Pancreas (tissue), 10 donors: Measurements from ENCODE around the gene SHC2. TPM values are rescaled to one million over a fixed set of nuclear protein-coding genes. Genes with fewer than 3 reads are reported as not detected.

Experiments
- ATAC-seq, 4 donors: fragments of 200-7000 bp; cut with Tn5 transposase; one replicate each; pipeline versions ENCODE4 v1.8.0 to v1.9.1; 2020; ENCODE audit warnings: mild to moderate bottlenecking in 4 of 4, moderate library complexity in 4 of 4
- DNase-seq, 6 donors: peaks; one replicate each; pipeline ENCODE4 v3.0.0-alpha.2; 2020
- FAIRE-seq: peaks from 2 replicates; lab custom pipeline; 2012; peaks lifted over from hg19 to GRCh38; lab: Jason Lieb, UNC
- H3K27ac ChIP-seq, 4 donors: fragments of 200-600 bp; sonication (generic); 1 replicate in 3 of 4; 2 replicates in 1 of 4; pipeline versions ENCODE4 v1.5.0 to v1.8.0; 2020
- H3K27me3 ChIP-seq, 4 donors: fragments of 200-600 bp; one replicate each; pipeline ENCODE4 v1.8.0; 2021
- H3K36me3 ChIP-seq, 3 donors: fragments of 200-600 bp; sonication (generic) in 1 of 3; one replicate each; pipeline versions ENCODE4 v1.5.0 to v1.8.0; 2020 to 2021
- H3K4me1 ChIP-seq, 3 donors: fragments of 200-600 bp; one replicate each; pipeline ENCODE4 v1.8.0; 2021
- H3K4me3 ChIP-seq, 4 donors: fragments of 200-600 bp; sonication (generic) in 2 of 4; one replicate each; pipeline versions ENCODE4 v1.5.0 to v1.8.0; 2020 to 2021
- H3K9me3 ChIP-seq, 4 donors: fragments of 200-600 bp; one replicate each; pipeline ENCODE4 v1.8.0; 2021
- WGBS, 2 donors: extraction: QIAGEN DNeasy Blood & Tissue Kit; methylation state at CpG; one replicate each; pipeline ENCODE4 v1.1.7; 2013; 5-methylcytosine and 5-hydroxymethylcytosine counted together
- intact Hi-C, 3 donors: fragments of 100-400 bp; cut with DNase I; formaldehyde crosslinking; loops; one replicate each; pipeline versions ENCODE4 v1.11.1 to v1.14.2; 2022
- polyA plus RNA-seq, 2 donors: library from polyadenylated mRNA; stranded (reverse); fragments of 200-250 nt; gene quantifications; one replicate each; pipeline ENCODE4 v1.2.3, GENCODE V29; 2013
- total RNA-seq, 6 donors: library from RNA; stranded (reverse); fragmentation: NEBNext Ultra II Directional in 4 of 6; extraction: Animal tissue kit (Norgen Biotek cat#: 25700) in 4 of 6; gene quantifications; one replicate each; pipeline versions ENCODE4 v1.2.1 to v1.2.4, GENCODE V29; 2021 to 2023
- TF ChIP-seq, protein P1 (sequence below), 4 donors: fragments of 200-600 bp; sonication (generic) in 3 of 4; IDR thresholded peaks; one replicate each; pipeline versions ENCODE4 v1.5.0 to v1.8.0; 2021; ENCODE audit warnings: antibody characterized with exemption in 4 of 4
- donor health status: healthy with polysubstance abuse.
- donor health status: DM: no; HTN: no; CAD: no; lungs with moderate emphysema.
- donor health status: DM: no; HTN: no; CAD: no.
- donor health status: control.
- donor health status: control.
- donor health status: Bipolar disorder and iron deficiency.
- donor health status: DM: yes; HTN: yes; CAD: no.
- donor health status: DM: no; HTN: no; CAD: no.
- donor health status: DM: no; HTN: no; CAD: no.
- donor health status: DM: yes; HTN: yes; CAD: no.

The SHC2 gene
- total and polyA plus RNA-seq, 8 donors, result 76.2 to 382 (median 111) TPM

GRCh38 chr19:372306-372890 lies 88.4 kb downstream of the SHC2 start:
- Histone ChIP-seq H3K9me3 (no peaks in the 10 kb centered on the region), H3K27ac (no peak overlapping the region), H3K36me3 (no peaks in the 10 kb centered on the region), H3K4me3 (no peak overlapping the region), H3K4me1 (no peaks in the 10 kb centered on the region), H3K27me3 (no peaks in the 10 kb centered on the region)
- peak in 2 of 4 donors; percentile 35 to 44 for ATAC-seq
- FAIRE-seq, result no peak
- 49 to 54% methylated on average over 13 to 14 of the region's 14 CpGs for WGBS, 2 donors
- TF ChIP-seq, protein P1, sequence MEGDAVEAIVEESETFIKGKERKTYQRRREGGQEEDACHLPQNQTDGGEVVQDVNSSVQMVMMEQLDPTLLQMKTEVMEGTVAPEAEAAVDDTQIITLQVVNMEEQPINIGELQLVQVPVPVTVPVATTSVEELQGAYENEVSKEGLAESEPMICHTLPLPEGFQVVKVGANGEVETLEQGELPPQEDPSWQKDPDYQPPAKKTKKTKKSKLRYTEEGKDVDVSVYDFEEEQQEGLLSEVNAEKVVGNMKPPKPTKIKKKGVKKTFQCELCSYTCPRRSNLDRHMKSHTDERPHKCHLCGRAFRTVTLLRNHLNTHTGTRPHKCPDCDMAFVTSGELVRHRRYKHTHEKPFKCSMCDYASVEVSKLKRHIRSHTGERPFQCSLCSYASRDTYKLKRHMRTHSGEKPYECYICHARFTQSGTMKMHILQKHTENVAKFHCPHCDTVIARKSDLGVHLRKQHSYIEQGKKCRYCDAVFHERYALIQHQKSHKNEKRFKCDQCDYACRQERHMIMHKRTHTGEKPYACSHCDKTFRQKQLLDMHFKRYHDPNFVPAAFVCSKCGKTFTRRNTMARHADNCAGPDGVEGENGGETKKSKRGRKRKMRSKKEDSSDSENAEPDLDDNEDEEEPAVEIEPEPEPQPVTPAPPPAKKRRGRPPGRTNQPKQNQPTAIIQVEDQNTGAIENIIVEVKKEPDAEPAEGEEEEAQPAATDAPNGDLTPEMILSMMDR (IDR thresholded peaks at IDR 0.05), result no peak
- DNase-seq, result no peak
- intact Hi-C loops, result no loop called here

- FAIRE-seq (no peak), ATAC-seq (peak in 1 of 4 donors; percentile 35), DNase-seq (no peak)
- Histone ChIP-seq H3K27me3 (no peaks in the 10 kb centered on the region), H3K4me1 (no peaks in the 10 kb centered on the region), H3K36me3 (no peaks in the 10 kb centered on the region), H3K4me3 (no peak overlapping the region), H3K9me3 (no peaks in the 10 kb centered on the region), H3K27ac (no peak overlapping the region)
- TF ChIP-seq, protein P1 (IDR thresholded peaks at IDR 0.05), result no peak
- intact Hi-C loops, result no loop called here
- 43 to 54% methylated on average over 17 of the region's 17 CpGs for WGBS, 2 donors
Measured at GRCh38 chr19:371501-372168, 89.2 kb downstream of the SHC2 start.

- TF ChIP-seq, protein P1 (IDR thresholded peaks at IDR 0.05), result no peak
- ATAC-seq, result no peak
- Histone ChIP-seq H3K4me3 (no peak overlapping the region), H3K27me3 (no peaks in the 10 kb centered on the region), H3K27ac (no peak overlapping the region), H3K4me1 (no peaks in the 10 kb centered on the region), H3K36me3 (no peaks in the 10 kb centered on the region), H3K9me3 (no peaks in the 10 kb centered on the region)
- intact Hi-C loops, result no loop called here
- no peak for FAIRE-seq
- WGBS, 2 donors, result 73 to 87% methylated on average over 43 of the region's 43 CpGs
- DNase-seq, result no peak
Measured at GRCh38 chr19:370641-371330, 90.0 kb downstream of the SHC2 start.

DNA sequence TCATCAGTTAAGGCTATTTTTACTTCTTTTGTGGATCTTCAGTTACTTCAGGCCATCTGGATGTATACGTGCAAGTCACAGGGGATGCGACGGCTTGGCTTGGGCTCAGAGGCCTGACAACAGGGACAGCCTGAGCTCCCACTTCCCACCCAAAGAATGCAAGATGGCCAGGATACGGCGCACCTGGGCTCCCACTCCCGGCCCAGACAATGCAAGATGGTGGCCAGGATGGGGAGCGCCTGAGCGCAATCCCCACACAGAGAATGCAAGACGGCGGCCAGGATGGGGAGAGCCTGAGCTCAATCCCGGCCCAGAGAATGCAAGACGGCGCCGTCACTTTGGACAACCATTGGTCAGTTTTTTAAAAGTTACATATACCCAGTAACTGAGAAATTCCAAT lies 91.0 kb downstream of the SHC2 start:
- no peak overlapping the region for H3K27ac ChIP-seq
- no peaks in the 10 kb centered on the region for H3K9me3 ChIP-seq
- ATAC-seq (no peak), FAIRE-seq (no peak), DNase-seq (no peak)
- TF ChIP-seq, protein P1 (IDR thresholded peaks at IDR 0.05), result no peak
- no peaks in the 10 kb centered on the region for H3K36me3 ChIP-seq
- H3K27me3 ChIP-seq, result no peaks in the 10 kb centered on the region
- H3K4me3 ChIP-seq, result no peak overlapping the region
- no peaks in the 10 kb centered on the region for H3K4me1 ChIP-seq
- 82 to 87% methylated on average over 14 of the region's 14 CpGs for WGBS, 2 donors
- intact Hi-C loops, result no loop called here
